ENCODE measurements around the gene NCOA7.

NCOA7 gene

GRCh38 chr6:125792680-125793079 is 1.9 kb downstream of the NCOA7 start:
- TF ChIP-seq CTCF (IDR thresholded peaks at IDR 0.05; ENCODE audit: borderline replicate concordance, insufficient read depth, low read depth, low read length), result no peak
- H3K4me3 ChIP-seq (ENCODE audit: low read depth, low read length), result no peak overlapping the region

- no peak for TF ChIP-seq CTCF (IDR thresholded peaks at IDR 0.05; ENCODE audit: borderline replicate concordance, insufficient read depth, low read depth, low read length)
- no peak overlapping the region for H3K4me3 ChIP-seq (ENCODE audit: low read depth, low read length)
Observed at GRCh38 chr6:125793280-125793679, 2.5 kb downstream of the NCOA7 start.

- no peak overlapping the region for H3K4me3 ChIP-seq (ENCODE audit: low read depth, low read length)
- no peak for TF ChIP-seq CTCF (IDR thresholded peaks at IDR 0.05; ENCODE audit: borderline replicate concordance, insufficient read depth, low read depth, low read length)
Observed at GRCh38 chr6:125793863-125794262, 3.1 kb downstream of the NCOA7 start.

- no peak for TF ChIP-seq CTCF (IDR thresholded peaks at IDR 0.05; ENCODE audit: borderline replicate concordance, insufficient read depth, low read depth, low read length)
- H3K4me3 ChIP-seq (ENCODE audit: low read depth, low read length), result no peak overlapping the region
Observed at GRCh38 chr6:125794342-125795137, 3.8 kb downstream of the NCOA7 start.

GRCh38 chr6:125795301-125795700 is 4.5 kb downstream of the NCOA7 start:
- no peak overlapping the region for H3K4me3 ChIP-seq (ENCODE audit: low read depth, low read length)
- no peak for TF ChIP-seq CTCF (IDR thresholded peaks at IDR 0.05; ENCODE audit: borderline replicate concordance, insufficient read depth, low read depth, low read length)

GRCh38 chr6:125797120-125797885 is 6.5 kb downstream of the NCOA7 start:
- TF ChIP-seq CTCF (IDR thresholded peaks at IDR 0.05; ENCODE audit: borderline replicate concordance, insufficient read depth, low read depth, low read length), result no peak
- H3K4me3 ChIP-seq (ENCODE audit: low read depth, low read length), result no peak overlapping the region
